Measurements from ENCODE around the gene GIPC2.
"Not testable (repeated sequence)": the region's sequence is repeated elsewhere in the genome, so short reads cannot be mapped to it uniquely, and the experiment has no call there.

GIPC2 gene

DNA sequence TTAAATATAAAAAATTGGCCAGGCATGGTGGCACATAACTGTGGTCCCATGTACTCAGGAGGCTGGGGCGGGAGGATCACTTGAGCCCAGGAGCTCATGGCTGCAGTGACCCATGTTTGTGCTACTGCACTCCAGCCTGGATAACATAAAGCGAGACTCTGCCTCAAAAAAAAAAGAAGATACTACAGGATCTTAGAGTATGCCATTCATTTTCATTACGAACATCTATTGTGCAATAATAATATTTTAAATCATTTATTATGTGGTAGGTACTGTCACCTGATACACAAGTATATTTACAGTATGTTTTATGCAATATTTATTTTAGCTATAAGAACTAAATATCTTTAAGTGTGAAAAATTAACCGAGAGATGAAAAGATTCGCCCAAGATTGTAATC lies 9.3 kb upstream of the GIPC2 start:
- DNase-seq (ENCODE audit: low read depth in 2 of 2): no peak

DNA sequence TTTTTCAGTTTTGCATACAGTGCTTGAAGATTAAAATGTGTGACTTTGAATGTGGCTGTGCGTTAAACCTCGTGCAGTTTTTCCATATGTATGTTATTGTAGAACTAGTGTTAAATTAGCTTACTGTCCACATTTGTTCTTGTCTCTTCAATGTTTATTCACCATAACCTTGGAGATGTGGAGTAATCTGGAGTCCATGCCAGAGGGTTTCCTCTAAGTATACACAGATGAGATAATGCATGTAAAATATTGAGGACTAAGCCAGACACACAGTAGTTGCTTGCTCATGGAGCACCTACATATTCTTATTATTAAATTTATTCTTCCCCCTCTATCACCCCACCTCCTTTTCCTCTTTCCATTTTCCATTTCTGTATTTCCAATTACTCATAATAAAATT lies 7.7 kb upstream of the GIPC2 start:
- DNase-seq (ENCODE audit: low read depth in 2 of 2): no peak

DNA sequence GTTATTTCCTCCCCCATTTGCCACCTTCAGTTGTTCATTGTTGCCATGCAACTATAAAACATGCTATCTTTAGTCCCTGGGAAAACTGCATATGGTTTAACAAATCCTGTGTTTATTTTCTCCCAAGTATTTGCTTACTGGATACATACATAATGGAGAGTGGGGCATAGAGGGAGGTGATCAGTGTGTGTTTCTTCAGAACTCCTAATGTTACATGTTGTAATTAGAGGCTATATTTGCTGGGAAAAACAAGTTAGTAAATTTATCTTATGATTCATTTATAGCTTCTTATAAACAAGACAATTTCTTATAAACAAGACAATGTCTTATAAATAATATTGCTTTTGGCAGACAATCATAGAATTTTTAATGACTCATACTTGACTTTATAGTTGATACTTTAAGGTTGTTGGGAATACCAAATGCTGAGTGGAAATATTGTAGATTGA lies 7.3 kb upstream of the GIPC2 start:
- no peak for DNase-seq (ENCODE audit: low read depth in 2 of 2)

DNA sequence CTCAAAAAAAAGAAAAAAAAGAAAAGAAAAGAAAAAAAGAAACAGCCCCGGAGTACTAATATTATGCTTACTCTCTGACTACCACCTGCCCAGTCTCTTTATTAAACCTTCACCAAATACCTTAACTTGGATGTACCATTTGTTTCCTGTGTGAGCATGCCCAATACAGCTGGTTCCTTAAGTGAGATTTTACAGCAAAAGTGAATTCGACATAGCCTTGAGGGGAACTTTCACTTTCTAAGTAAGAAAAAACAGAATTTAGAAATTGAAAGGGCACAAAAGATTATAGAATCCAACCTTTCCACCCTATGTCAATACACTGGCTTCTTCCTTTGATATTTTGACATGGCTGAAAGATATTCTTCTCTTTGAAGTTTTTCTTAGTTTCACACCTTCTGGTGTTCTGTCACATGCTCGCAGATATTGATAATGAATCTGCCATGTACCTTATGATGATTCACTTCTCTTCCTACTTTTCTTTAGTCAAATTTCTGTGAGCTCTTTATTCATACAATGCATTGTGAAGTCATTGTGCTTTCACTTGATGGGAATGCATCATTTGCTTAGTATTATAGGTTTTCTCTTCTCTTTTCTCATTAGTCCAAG lies 5.2 kb upstream of the GIPC2 start:
- no peak for DNase-seq (ENCODE audit: low read depth in 2 of 2)

DNA sequence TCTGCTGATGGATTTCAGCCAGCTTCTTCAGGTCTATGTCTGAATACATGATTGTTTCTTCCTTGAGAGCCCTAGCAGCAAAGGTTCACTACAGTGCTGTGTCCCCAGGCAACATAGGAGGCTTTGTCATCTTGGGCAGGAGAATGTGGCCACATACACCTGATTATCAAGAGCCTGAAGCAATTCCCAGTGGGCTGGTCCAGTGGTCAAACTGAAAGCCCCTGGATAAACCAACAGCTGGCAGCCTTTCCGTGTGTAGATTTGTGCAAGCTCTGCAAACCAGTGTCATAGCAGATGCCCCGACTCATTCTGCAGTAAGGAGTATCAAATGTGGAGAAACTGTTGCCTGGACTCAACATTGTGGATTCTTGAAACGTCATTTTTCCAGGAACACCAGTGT lies 2.3 kb upstream of the GIPC2 start:
- no peak for DNase-seq (ENCODE audit: low read depth in 2 of 2)

DNA sequence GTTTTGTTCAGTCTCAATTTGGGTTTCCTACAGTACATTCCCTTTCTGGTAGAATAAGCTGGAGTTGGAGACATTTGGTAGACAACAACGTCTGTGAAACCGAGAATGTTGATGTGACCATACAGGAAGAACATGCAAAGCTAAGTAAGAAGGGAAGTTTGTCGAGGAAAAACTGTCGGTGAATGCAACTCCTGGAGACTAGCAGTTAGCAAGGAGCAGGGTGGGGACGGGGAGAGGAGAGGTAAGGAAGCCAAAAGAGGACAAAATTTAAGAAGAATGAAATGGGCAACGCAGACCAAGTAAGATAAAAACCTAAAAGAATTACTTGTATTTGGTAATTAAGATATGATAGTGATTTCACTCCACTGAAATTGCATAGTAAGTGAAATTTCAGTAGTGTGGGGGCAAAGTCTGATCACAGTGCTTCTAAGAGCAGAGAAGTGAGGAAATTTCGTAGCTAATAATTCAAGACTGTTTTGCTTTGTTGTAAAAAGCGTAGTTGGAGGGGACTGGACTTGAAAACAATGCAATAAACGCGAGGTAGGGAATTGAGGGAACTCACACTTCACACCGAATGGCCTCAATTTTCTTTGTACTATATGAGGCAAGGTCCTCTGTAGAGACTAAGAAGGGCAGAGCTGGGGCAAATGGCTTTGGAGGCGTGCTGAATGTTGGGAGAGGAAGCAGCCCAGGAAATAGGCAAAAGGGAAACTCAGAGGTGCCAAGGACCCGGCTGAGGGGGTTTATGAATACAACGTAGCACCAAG lies 787 bp upstream of the GIPC2 start:
- no peak for DNase-seq (ENCODE audit: low read depth in 2 of 2)

DNA sequence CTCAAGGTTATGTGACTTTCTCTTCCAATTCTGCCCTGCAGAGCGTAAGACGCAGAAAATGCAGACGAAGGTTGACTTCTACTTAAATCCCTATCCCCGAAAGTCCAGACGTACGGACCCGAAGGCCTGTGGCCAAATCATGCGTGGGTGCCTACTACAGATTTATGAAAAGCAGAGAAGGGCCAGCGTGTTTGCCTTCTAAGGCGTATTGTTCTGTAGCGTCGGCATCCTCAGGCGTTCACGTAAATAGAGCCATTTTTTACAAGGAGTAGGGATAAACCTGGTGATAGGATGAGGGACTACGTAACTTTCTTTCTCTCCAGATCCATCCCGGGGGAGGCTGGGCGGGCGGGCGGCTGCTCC lies 222 bp upstream of the GIPC2 start:
- no peak for DNase-seq (ENCODE audit: low read depth in 2 of 2)

DNA sequence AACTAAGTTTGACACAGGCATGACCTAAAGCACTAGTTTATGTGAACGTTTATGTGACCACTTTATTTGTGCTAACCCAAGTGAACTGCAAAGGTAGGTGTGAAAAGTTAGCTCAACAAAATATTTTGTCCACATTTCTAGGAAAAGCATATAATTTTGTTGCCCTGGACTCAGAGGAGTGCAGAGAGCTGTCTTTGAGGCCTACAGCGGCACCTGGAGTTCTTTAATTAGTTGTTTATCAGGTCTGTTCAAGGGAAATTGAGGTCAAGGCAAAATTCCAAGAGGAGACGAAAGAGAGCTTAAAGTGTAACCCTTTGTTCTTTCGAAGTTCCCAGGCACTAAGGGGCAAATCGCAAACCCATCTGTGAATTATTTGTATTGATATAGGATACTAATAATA lies 1.3 kb downstream of the GIPC2 start:
- DNase-seq (ENCODE audit: low read depth in 2 of 2): no peak

DNA sequence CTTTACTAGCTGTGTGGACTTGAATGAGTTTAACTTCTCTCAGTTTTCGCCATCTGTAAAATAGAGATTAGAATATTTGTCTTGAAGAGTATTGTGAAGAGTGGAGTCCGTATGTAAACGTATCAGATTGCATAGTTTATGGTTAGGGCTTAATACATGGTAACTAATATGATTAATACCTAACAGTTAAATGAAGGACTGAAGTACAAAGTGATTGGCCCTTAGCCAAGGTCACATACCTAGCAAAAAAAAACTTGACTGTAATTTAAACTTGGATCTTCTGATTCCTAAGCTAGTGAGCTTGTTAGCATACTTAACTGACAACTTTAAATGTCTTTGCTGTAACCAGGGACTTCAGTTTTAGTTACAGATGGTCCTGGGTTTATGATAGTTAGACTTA lies 1.9 kb downstream of the GIPC2 start:
- no peak for DNase-seq (ENCODE audit: low read depth in 2 of 2)

DNA sequence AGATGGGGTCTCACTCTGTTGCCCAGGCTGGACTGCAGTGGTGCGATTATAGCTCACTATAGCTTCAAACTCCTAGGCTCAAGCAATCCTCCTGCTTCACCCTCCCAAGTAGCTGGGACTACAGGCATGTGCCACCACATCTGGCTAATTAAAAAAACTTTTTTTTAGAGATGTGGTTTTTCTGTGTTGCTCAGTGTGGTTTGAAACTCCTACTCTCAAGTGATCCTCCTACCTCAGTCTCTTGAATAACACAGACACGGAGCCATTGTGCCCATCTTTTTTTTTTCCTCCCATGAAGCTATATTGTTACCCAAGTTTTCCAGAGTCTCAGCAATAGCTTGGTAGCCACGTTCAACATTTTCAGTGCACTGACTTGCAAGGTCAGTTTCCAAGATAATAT lies 2.7 kb downstream of the GIPC2 start:
- no peak for DNase-seq (ENCODE audit: low read depth in 2 of 2)

DNA sequence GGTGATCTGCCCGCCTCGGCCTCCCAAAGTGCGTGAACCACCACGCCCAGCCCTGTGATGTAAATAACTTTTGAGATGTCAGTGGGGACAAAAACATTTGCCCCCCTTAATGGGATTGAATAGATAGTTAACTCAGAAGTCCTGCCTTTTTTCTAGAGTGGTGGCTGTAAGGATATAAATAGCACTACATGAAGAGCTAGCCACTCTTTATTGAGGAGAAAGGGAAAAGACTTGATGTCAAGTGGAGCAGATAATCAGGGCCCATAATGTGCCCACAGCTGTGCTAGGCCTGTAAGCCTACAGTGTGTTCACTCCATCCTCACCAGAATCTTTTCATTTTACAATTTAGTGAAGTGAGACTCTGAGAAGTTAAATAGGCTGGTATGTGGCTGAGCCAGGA lies 3.6 kb downstream of the GIPC2 start:
- no peak for DNase-seq (ENCODE audit: low read depth in 2 of 2)

DNA sequence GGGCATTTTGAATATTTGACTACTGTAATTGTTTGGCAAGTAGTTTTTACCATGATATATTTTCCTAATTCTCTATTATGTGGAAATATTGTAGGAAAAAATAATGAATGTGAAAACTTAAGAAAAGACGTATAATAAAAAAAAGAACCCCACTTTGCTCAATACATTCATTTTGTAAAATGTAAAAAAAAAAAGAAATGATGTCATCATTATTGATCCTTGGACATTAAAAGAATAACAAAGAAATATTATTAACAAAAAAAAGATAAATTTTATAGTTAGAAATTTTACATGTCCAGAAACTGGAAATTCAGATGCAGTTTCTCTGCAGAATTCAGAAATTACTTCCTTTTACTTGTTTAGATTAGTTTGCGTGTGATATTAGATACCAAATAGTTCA lies 5.2 kb downstream of the GIPC2 start:
- DNase-seq (ENCODE audit: low read depth in 2 of 2): no peak

DNA sequence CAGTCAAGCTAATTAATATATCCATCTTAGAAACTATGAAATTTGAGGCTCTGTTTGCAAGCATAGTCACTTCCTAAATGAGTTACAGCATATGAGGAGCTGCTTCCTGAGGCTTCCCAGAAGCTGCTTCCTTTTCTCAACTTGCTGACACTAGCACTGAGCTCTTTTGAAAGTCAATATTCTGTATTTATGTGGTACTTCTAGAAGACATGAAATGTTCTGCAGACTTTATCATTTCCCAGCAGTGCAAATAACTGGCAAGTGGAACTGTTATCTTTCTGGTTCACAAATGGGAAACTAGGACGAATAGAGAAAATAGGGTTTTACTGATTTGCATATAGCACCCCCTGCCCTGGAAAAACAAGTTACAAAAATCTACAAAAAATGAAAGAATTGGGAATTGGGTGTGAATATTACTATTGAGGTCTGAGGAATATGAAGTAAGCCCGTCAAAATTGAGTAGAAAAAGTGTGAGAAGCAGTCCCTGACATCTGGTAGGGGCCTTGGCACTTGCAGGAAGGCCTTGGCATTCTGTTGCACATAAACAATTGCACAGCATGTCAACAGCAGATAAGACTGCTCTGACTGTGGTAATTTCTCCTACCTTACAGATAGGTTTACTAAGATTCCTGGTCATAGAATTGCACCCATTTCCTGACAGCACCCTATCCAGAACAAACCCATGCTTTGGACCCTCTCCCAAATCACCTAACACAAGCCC lies 7.1 kb downstream of the GIPC2 start:
- DNase-seq (ENCODE audit: low read depth in 2 of 2): no peak

DNA sequence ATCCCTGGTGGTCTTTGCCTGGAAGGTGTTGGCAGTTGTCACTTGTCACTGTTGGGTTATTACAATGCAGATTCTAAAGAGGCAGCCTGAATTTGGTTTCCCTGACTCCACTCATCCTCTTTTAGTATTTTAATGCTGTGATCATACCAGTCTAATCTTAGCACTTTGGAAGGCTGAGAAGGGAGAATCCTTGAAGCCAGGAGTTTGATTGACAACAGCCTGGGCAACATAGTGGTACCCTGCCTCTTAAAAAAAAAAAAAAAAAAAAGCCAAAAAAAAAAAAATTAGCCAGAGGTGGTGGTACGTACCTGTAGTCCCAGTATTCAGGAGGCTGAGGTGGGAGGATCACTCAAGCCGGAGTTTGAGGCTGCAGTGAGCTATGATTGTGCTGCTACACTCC lies 7.7 kb downstream of the GIPC2 start:
- DNase-seq (ENCODE audit: low read depth in 2 of 2): no peak

DNA sequence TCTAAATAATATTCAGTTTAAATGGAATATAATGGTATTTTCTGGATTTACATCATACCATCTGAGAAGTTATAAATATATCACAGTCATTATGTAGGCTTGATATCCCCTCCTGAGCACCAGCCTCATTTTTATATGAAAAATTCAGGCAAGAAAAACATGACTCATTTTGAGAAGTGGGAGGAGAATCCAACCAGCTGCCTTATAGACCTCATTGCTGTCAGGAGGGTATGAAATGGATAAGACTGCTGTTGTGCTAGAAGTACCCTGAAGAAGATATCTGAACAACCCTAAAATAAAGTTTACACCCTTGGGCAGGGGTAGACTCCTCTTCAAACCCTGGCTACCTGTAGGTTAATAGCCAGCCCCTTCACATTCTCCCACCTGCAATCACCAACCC lies 8.8 kb downstream of the GIPC2 start:
- no peak for DNase-seq (ENCODE audit: low read depth in 2 of 2)

DNA sequence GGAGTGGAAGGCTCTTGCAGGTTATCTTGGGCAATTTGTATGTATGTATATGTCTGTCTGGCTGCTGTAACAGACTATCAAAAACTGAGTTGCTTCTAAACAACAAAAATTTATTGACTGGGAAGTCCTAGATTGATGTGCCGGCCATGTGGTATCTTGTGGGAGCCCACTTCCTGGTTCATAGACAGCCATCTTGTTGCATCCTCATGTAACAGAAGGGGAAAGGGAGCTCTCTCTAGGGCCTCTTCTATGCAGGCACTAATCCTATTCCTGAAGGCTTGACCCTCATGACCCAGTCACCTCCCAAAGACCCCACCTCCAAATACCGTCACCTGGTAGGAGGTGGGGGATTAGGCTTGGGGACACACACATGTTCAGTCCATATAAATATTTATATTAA lies 9.2 kb downstream of the GIPC2 start:
- no peak for DNase-seq (ENCODE audit: low read depth in 2 of 2)

DNA sequence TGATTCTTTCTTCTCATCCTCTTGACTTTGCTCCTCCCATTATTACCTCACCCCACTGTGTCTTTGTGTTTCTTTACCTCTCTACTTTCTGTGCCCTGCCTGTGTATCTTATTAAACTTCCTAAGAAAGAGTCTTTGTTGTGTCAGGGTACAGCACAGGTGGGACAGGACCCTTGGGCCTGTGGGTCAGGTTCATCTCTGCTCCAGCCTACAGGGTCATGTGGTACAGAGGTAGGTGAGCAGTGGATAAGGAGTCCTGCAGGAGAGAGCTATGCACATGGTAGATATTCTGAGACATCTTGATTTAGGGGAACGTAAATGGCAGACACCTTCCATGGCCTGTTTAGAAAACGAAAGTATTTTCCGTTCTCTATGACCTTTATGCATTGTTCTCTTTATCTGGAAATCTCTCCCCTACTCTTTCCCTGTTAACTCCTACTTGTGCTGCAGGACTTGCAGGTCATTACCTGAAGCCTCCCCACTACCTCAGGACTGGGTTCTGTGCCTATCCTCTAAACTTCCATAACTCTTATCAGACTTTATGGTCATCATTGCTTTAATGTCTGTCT lies 9.9 kb downstream of the GIPC2 start:
- DNase-seq (ENCODE audit: low read depth in 2 of 2): no peak

DNA sequence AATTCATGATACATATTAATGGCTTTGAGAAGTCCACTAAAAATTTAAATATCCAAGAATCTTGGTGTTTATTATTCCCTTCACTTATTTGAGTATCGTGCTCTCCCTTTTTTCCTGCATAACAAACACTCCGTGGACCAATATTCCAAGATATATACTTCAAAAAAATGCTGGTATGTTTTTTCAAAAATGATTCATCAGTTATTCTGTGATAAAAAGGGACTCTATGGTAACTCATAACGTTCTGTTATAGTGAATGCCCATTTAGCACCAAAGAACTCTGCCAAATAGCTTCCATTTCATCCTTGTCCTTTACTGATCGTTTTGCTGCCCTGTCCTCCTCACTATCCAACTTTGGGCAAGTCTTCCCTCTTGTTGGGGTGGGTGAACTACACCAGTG lies 12.9 kb downstream of the GIPC2 start:
- no peak for DNase-seq (ENCODE audit: low read depth in 2 of 2)

DNA sequence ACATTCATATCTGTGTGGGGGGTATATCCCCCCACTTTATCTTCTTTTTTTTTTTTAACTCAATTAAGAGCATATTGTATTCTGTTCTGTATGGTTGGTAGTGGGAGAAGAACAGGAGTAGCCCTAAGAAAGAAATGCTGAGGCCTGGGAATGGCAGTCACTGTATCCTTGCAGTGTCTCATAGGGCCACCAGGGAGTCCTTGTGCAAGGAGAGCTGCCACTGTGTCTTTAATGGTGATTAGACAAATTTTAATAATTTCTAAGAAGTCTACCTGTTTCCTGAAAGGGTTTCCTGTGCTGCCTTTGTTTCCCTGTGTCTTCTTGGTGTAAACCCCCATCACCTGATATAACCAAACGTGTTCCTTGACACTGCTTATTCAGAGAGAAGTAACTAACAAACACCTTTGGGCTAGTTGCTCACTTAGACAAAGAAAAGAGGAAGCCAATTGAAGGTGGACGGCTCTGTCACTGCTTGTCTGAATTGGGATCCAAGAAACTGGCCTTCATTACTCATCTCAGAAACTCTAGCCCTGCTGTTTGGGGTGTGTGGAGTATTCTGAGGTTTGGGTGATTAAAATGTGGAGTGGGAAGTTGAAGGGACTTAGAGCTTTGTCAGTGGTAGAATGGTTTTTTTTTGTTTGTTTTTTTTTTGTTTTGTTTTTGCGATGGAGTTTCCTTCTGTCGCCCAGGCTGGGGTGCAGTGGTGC lies 15.2 kb downstream of the GIPC2 start:
- no peak for DNase-seq (ENCODE audit: low read depth in 2 of 2)

DNA sequence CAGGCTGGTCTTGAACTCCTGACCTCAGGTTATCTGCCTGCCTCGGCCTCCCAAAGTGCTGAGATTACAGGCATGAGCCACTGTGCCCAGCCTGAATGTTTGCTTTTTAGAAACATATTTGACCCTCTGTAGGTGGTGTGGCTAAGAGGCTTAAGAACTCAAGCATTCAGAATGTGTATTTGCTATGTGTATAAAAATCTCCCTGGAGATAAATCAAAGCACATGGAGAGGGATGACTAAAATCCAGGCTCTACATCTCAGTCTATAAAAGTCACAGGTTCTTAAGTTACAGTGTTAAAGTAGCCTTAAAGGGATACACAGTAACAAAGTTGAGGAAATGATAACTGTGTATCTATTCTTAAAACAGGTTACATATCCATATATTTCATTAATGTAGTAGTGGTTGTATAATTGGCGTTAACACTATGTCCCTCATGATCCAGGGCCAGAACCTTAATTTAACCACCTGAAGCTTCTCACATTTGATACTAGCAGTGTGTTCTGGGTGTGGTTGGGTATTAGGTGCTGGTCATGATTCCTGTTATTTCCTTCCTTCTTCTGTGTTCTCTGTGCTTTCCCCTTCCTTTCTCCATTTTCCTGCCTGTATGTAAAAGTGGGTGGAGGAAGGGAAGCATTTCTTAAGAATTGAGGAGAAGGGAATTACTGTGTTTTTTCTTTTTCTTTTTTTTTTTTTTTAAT lies 16.2 kb downstream of the GIPC2 start:
- DNase-seq (ENCODE audit: low read depth in 2 of 2): no peak

DNA sequence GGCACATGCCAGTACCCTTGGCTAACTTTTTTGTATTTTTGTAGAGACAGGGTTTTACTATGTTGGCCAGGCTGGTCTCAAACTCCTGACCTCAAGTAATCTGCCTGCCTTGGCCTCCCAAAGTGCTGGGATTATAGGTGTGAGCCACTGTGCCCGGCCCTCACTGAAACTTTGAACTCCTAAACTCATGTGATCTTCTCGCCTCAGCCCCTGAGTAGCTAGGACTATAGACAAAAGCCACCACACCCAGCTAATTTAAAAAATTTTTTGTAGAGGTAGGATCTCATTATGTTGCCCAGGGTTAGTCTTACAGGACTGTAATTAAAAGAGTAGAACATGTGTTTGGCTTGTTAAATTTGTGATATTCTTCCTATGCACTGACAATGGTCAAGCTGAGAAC lies 19.1 kb downstream of the GIPC2 start:
- not testable (repeated sequence) for DNase-seq (ENCODE audit: low read depth in 2 of 2)
